Type B pancreatic cell (in vitro differentiated cells): ENCODE measurements around the gene MT1F. TPM values are rescaled to one million over a fixed set of nuclear protein-coding genes. Genes with fewer than 3 reads are reported as not detected.
A peak's percentile ranks its signal among the peaks of the same experiment; 100 is the strongest.

Source experiments
- DNase-seq: peaks from one replicate; pipeline ENCODE4 v3.0.0; 2021; ENCODE audit warnings: mixed read lengths; ENCODE audit not compliant: unreplicated experiment; ENCODE audit errors: extremely low spot score
- H3K27ac Mint-ChIP-seq: 2 replicates; pipeline ENCODE4 v1.8.0; 2021; ENCODE audit warnings: mild to moderate bottlenecking, mixed read lengths
- H3K27me3 Mint-ChIP-seq: 2 replicates; pipeline ENCODE4 v1.8.0; 2021; ENCODE audit warnings: mixed read lengths
- H3K36me3 Mint-ChIP-seq: 2 replicates; pipeline ENCODE4 v1.8.0; 2021; ENCODE audit warnings: mixed read lengths
- H3K4me1 Mint-ChIP-seq: one replicate; pipeline ENCODE4 v1.8.0; 2021; ENCODE audit warnings: mixed read lengths; ENCODE audit not compliant: unreplicated experiment
- H3K4me3 Mint-ChIP-seq: 2 replicates; pipeline ENCODE4 v1.8.0; 2021; ENCODE audit warnings: mild to moderate bottlenecking, mixed read lengths
- H3K9me3 Mint-ChIP-seq: 2 replicates; pipeline ENCODE4 v1.8.0; 2021; ENCODE audit warnings: mixed read lengths
- total RNA-seq: library from RNA; stranded (reverse); gene quantifications from 2 replicates; pipeline ENCODE4 v1.2.1, GENCODE V29; 2021; ENCODE audit warnings: low replicate concordance
- TF ChIP-seq, protein P1 (sequence below): fragments of 200-600 bp; sonication (generic); conservative IDR thresholded peaks from 2 replicates; pipeline ENCODE4 v1.5.0; 2021; ENCODE audit warnings: antibody characterized with exemption, mild to moderate bottlenecking

Gene MT1F
- total RNA-seq, 1 donor from 2014 or later: 6.5 TPM

DNA sequence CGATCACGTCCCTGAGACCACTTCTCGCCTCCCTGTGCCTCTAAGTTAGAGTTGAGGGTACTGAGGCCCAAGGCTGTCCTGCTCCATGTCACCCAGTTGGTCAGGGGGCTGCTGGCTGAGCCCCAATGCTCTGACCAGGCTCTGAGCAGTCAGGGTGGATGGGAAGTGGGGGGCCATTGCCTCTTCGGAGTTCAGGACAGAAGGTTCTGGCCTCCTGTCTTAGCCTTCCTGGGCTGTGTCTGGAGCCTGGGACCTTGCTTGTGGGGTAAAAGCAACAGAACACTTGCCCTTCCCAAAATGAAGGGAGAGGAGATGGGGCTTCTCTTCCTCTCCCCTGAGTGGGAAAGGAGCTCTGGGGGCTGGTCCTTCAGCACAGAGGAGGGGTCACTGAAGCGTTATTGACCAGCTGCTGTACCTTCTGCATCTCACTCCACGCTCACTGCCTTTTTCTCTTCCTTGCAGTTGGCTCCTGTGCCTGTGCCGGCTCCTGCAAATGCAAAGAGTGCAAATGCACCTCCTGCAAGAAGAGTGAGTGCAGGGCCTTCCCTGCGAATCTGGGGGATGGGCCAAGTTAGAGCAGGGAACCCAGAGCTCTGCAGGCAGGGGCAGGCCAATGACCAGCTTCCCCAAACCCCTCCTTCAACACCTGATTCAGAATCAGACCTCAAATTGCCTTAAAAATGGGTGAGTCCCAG is 25.1 kb downstream of the MT1F start:
- DNase-seq: no peak
- peaks cover 4% of the 10 kb centered on the region for H3K4me1 Mint-ChIP-seq
- H3K27ac Mint-ChIP-seq: no peak overlapping the region
- peaks cover 7% of the 10 kb centered on the region for H3K9me3 Mint-ChIP-seq
- H3K36me3 Mint-ChIP-seq: peaks cover 8% of the 10 kb centered on the region
- peaks cover 50% of the 10 kb centered on the region for H3K27me3 Mint-ChIP-seq
- TF ChIP-seq, protein P1, sequence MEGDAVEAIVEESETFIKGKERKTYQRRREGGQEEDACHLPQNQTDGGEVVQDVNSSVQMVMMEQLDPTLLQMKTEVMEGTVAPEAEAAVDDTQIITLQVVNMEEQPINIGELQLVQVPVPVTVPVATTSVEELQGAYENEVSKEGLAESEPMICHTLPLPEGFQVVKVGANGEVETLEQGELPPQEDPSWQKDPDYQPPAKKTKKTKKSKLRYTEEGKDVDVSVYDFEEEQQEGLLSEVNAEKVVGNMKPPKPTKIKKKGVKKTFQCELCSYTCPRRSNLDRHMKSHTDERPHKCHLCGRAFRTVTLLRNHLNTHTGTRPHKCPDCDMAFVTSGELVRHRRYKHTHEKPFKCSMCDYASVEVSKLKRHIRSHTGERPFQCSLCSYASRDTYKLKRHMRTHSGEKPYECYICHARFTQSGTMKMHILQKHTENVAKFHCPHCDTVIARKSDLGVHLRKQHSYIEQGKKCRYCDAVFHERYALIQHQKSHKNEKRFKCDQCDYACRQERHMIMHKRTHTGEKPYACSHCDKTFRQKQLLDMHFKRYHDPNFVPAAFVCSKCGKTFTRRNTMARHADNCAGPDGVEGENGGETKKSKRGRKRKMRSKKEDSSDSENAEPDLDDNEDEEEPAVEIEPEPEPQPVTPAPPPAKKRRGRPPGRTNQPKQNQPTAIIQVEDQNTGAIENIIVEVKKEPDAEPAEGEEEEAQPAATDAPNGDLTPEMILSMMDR: no peak
- H3K4me3 Mint-ChIP-seq: peak overlapping the region; percentile 90

DNA sequence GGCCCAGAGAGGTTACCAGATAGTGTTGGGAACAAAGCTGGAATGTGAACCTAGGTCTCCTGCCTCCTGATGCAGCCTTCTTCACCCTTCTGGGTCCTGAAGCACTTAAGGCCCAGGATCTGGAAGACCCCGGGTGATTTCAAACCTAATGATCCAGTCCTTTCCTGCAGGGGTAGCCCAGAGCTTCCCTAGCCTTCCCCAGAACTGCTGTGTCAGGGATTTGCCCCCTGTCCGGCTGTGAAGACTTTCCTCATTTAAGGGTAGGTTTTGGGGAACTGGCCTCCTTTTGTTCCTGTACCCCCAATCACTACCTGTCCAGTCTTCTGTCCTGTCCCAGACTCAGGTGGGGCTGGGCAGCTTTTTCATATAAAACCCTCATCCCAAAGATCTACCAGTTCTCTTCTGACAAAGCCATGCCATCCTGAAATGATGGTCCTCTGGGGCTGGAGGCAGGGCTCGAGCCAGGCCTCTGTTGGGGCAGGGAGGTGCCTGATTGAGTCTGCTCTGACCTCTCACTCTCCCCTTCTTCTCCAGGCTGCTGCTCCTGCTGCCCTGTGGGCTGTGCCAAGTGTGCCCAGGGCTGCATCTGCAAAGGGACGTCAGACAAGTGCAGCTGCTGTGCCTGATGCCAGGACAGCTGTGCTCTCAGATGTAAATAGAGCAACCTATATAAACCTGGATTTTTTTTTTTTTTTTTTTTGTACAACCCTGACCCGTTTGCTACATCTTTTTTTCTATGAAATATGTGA is 25.8 kb downstream of the MT1F start:
- H3K27me3 Mint-ChIP-seq: peaks cover 50% of the 10 kb centered on the region

DNA sequence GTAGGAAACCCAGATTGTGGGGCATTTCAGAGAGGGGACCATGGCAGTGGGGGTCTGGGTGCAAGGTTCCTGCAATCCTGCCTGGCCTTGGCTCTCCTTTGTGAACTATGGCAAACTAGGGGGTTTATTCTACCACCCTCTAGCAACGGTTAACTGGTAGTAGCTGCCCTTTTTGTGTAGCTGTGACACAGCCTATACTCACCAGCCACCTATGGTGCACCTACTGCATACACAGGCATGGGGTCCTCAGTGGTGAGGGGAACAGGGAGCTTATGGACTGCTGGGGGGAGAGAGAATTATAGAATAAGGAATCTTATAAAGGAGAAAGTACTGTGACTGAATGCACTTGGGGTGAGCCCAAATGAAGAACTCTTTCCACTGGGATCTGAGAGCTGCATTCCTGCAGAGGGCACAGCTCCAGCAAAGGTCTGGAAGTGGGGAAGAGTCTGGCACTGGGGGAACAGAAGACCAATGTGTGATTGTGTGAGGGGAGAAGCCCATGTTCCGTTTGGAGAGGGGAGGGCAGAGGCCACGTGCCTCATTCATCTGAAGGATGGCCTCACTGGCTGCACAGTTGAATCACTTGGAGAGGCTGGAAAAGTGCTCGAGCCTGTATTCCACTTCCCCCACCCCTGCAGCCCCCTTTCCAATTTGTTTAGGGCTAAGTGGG is 26.6 kb downstream of the MT1F start:
- TF ChIP-seq, protein P1: no peak
- Mint-ChIP-seq H3K36me3 (peaks cover 10% of the 10 kb centered on the region), H3K4me3 (peak overlapping the region; percentile 90), H3K27ac (no peak overlapping the region), H3K4me1 (peaks cover 4% of the 10 kb centered on the region), H3K9me3 (peaks cover 9% of the 10 kb centered on the region), H3K27me3 (peaks cover 48% of the 10 kb centered on the region)
- DNase-seq: no peak

More for the DNA sequence above, 25.8 kb downstream of the MT1F start:
- no peak overlapping the region for H3K27ac Mint-ChIP-seq
- H3K4me1 Mint-ChIP-seq: peaks cover 4% of the 10 kb centered on the region
- peak overlapping the region; percentile 90 for H3K4me3 Mint-ChIP-seq
- TF ChIP-seq, protein P1: no peak
- peaks cover 10% of the 10 kb centered on the region for H3K36me3 Mint-ChIP-seq
- DNase-seq: no peak
- peaks cover 9% of the 10 kb centered on the region for H3K9me3 Mint-ChIP-seq

DNA sequence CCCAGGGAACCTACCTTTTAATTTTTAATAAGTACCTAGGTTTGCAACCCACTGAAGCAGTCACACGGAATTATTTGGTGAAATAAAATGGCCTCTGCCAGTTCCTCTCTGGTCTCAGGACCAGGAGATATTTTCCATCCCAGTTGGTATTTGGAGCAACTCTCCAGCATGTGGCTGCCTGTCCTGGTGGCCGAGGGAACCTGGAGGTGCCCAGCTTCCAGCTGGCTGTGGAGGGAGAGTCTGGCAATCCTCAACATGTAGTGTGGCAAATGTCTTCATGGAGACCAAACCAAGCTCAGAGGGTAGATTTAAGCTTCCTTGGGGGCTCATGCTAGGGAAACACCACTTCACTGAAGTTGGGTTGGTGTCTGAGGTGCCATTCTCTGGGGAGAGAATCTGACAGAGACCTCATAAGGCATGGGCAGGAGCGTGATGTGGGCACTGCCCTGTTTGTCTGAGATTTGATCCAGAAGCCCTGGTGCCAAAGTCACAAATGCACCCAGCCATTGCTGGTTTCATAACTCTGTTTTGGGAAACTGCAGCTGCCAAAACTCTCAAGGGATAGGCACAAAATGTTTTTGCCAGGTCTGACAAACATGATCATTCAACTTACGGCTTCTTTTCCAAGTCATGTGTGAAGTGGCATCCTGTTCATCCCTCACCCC is 27.3 kb downstream of the MT1F start:
- H3K9me3 Mint-ChIP-seq: peaks cover 9% of the 10 kb centered on the region
- DNase-seq: no peak
- peaks cover 10% of the 10 kb centered on the region for H3K36me3 Mint-ChIP-seq
- peaks cover 42% of the 10 kb centered on the region for H3K27me3 Mint-ChIP-seq
- no peak overlapping the region for H3K4me3 Mint-ChIP-seq
- H3K4me1 Mint-ChIP-seq: peaks cover 4% of the 10 kb centered on the region
- TF ChIP-seq, protein P1: no peak
- no peak overlapping the region for H3K27ac Mint-ChIP-seq

DNA sequence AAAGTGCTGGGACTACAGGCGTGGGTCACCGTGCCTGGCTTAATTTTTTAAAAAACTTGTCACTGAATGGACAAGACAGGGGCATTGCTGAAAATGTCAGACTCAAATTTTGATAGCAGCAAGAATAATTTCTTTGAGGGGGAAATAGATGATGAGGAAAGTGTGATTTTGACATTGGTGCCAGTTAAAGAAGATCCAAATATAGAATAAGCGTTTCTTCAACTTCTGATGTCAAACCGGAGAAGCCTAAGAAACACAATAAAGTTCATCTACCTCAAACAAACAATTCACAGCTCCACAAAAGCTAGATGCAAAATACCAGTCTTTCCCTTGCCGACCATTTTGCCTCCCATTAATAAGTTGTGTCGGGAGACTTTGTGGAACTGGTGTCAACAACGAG is 29.0 kb downstream of the MT1F start:
- peaks cover 15% of the 10 kb centered on the region for H3K9me3 Mint-ChIP-seq
- no peak overlapping the region for H3K27ac Mint-ChIP-seq
- no peak for DNase-seq
- H3K36me3 Mint-ChIP-seq: peaks cover 10% of the 10 kb centered on the region
- peaks cover 37% of the 10 kb centered on the region for H3K27me3 Mint-ChIP-seq
- H3K4me3 Mint-ChIP-seq: no peak overlapping the region
- TF ChIP-seq, protein P1: no peak
- peaks cover 4% of the 10 kb centered on the region for H3K4me1 Mint-ChIP-seq
